ENCODE data around the gene HIC1. TPM values are rescaled to one million over a fixed set of nuclear protein-coding genes. Genes with fewer than 3 reads are reported as not detected.
"Not testable (repeated sequence)": the region's sequence is repeated elsewhere in the genome, so short reads cannot be mapped to it uniquely, and the experiment has no call there.

The HIC1 gene
- total RNA-seq, result 1.0 and 2.3 TPM in 2 replicates

- no peak for DNase-seq (ENCODE audit: low read depth)
Measured at GRCh38 chr17:2054512-2055291, at the start of gene HIC1. Gene HIC1, plus strand, starts transcription at chr17:2055103. Its CDS starts 1,588 bp downstream, at chr17:2056691.

GRCh38 chr17:2008332-2009126, 46.4 kb upstream of the HIC1 start:
- no peak for DNase-seq (ENCODE audit: low read depth)

- no peak for DNase-seq (ENCODE audit: low read depth)
Measured at GRCh38 chr17:2009737-2010136, 45.2 kb upstream of the HIC1 start.

GRCh38 chr17:2011411-2012371, 43.2 kb upstream of the HIC1 start:
- DNase-seq (ENCODE audit: low read depth), result no peak

- no peak for DNase-seq (ENCODE audit: low read depth)
Measured at GRCh38 chr17:2012499-2012898, 42.4 kb upstream of the HIC1 start.

- not testable (repeated sequence) for DNase-seq (ENCODE audit: low read depth)
Measured at GRCh38 chr17:2013220-2013993, 41.5 kb upstream of the HIC1 start.

GRCh38 chr17:2013994-2014317, 40.9 kb upstream of the HIC1 start:
- DNase-seq (ENCODE audit: low read depth), result no peak

GRCh38 chr17:2015314-2015713, 39.6 kb upstream of the HIC1 start:
- no peak for DNase-seq (ENCODE audit: low read depth)

- DNase-seq (ENCODE audit: low read depth), result no peak
Measured at GRCh38 chr17:2016494-2016893, 38.4 kb upstream of the HIC1 start.

- peak; percentile 16 for DNase-seq (ENCODE audit: low read depth)
Measured at GRCh38 chr17:2017274-2017941, 37.5 kb upstream of the HIC1 start.

GRCh38 chr17:2018716-2019510, 36.0 kb upstream of the HIC1 start:
- DNase-seq (ENCODE audit: low read depth), result no peak

- DNase-seq (ENCODE audit: low read depth), result no peak
Measured at GRCh38 chr17:2019723-2020122, 35.2 kb upstream of the HIC1 start.

GRCh38 chr17:2020721-2021120, 34.2 kb upstream of the HIC1 start:
- no peak for DNase-seq (ENCODE audit: low read depth)

GRCh38 chr17:2022647-2023240, 32.2 kb upstream of the HIC1 start:
- no peak for DNase-seq (ENCODE audit: low read depth)

GRCh38 chr17:2023256-2023655, 31.6 kb upstream of the HIC1 start:
- no peak for DNase-seq (ENCODE audit: low read depth)

- DNase-seq (ENCODE audit: low read depth), result no peak
Measured at GRCh38 chr17:2023692-2024571, 31.0 kb upstream of the HIC1 start.

GRCh38 chr17:2024572-2025219, 30.2 kb upstream of the HIC1 start:
- DNase-seq (ENCODE audit: low read depth), result no peak

GRCh38 chr17:2025220-2025621, 29.7 kb upstream of the HIC1 start, which contains the start of gene RTN4RL1:
Gene RTN4RL1, minus strand, starts transcription at chr17:2025334. Its CDS starts 469 bp downstream, at chr17:2024865.
- no peak for DNase-seq (ENCODE audit: low read depth)

Data from renal cortical epithelial cell (primary cell).